Right lobe of liver (tissue), 6 donors: ENCODE results near the gene ARPC1B. TPM values are rescaled to one million over a fixed set of nuclear protein-coding genes. Genes with fewer than 3 reads are reported as not detected.
A peak's percentile ranks its signal among the peaks of the same experiment; 100 is the strongest.

Source experiments
- ATAC-seq, 4 donors: fragments of 200-7000 bp; cut with Tn5 transposase; one replicate each; pipeline ENCODE4 v1.9.1; 2020; ENCODE audit warnings: mild to moderate bottlenecking in 4 of 4, moderate library complexity in 4 of 4
- DNase-seq, 3 donors: peaks; one replicate each; pipeline ENCODE4 v3.0.0-alpha.2; 2020
- H3K27ac ChIP-seq, 3 donors: fragments of 200-600 bp; one replicate each; pipeline ENCODE4 v1.8.0; 2022
- H3K27me3 ChIP-seq, 2 donors: fragments of 200-600 bp; one replicate each; pipeline ENCODE4 v1.8.0; 2022
- H3K36me3 ChIP-seq, 4 donors: fragments of 200-600 bp; sonication (generic) in 1 of 4; one replicate each; pipeline versions ENCODE4 v1.5.1 to v1.8.0; 2017 to 2022; ENCODE audit warnings: control low read depth in 1 of 4
- H3K4me1 ChIP-seq, 4 donors: fragments of 200-600 bp; sonication (generic) in 1 of 4; one replicate each; pipeline versions ENCODE4 v1.5.1 to v1.8.0; 2017 to 2022; ENCODE audit warnings: control low read depth in 1 of 4
- H3K4me3 ChIP-seq, 3 donors: fragments of 200-600 bp; one replicate each; pipeline ENCODE4 v1.8.0; 2022
- H3K9me3 ChIP-seq, 4 donors: fragments of 200-600 bp; sonication (generic) in 1 of 4; one replicate each; pipeline versions ENCODE4 v1.5.1 to v1.8.0; 2017 to 2022; ENCODE audit warnings: control low read depth in 1 of 4
- CTCF ChIP-seq, 4 donors: fragments of 200-600 bp in 3 of 4; fragments of 450-650 bp in 1 of 4; IDR thresholded peaks; one replicate each; pipeline versions ENCODE4 v1.5.1 to v1.8.0; 2016 to 2022; ENCODE audit warnings: antibody characterized with exemption in 4 of 4, mild to moderate bottlenecking in 2 of 4
- POLR2A ChIP-seq: fragments of 450-650 bp; IDR thresholded peaks from one replicate; pipeline ENCODE4 v1.6.1; 2017; ENCODE audit warnings: antibody characterized with exemption, mild to moderate bottlenecking
- WGBS: methylation state at CpG from one replicate; pipeline ENCODE4 v1.1.6; 2018; ENCODE audit warnings: low coverage, low lambda C conversion rate; ENCODE audit not compliant: insufficient coverage; ENCODE audit errors: missing lambda C conversion rate; 5-methylcytosine and 5-hydroxymethylcytosine counted together
- intact Hi-C, 2 donors: fragments of 100-400 bp; cut with DNase I; formaldehyde crosslinking; loops; one replicate each; pipeline versions ENCODE4 v1.11.2 to v1.14.1; 2022
- total RNA-seq, 6 experiments: library from RNA; depleted of rRNA in 2 of 6; stranded (reverse); fragments of >200 nt in 2 of 6; fragmentation: NEBNext Ultra II Directional in 3 of 6; extraction: Animal tissue kit (Norgen Biotek cat#: 25700) in 3 of 6; gene quantifications; one replicate each; pipeline versions ENCODE4 v1.1.0 to v1.2.4, GENCODE V29; 2016 to 2023
- donor health status: DM: no; HTN: yes; CAD: no.
- donor health status: DM: no; HTN: no; CAD: no.
- donor health status: DM: no; HTN: no; CAD: no.
- donor health status: DM: no; HTN: yes; CAD: no.
- donor health status: DM: no; HTN: yes; CAD: no.

The ARPC1B gene
- total RNA-seq, 6 experiments from 2014 or later: 24.4 to 197 (median 52.7) TPM

- H3K27ac ChIP-seq: no peak overlapping the region
- H3K9me3 ChIP-seq: no peaks in the 10 kb centered on the region
- H3K4me3 ChIP-seq: no peak overlapping the region
- 94% methylated on average over 3 of the region's 3 CpGs for WGBS
- DNase-seq: no peak
- no peak for TF ChIP-seq POLR2A
- TF ChIP-seq CTCF (IDR thresholded peaks at IDR 0.05): no peak
- H3K27me3 ChIP-seq: no peaks in the 10 kb centered on the region
- peaks cover 4 to 83% (median 29%) of the 10 kb centered on the region in 4 donors for H3K36me3 ChIP-seq
- intact Hi-C loops: no loop called here
- H3K4me1 ChIP-seq: no peaks in the 10 kb centered on the region
- no peak for ATAC-seq
These were observed 11.7 kb upstream of the ARPC1B start for GRCh38 chr7:99362801-99363200.

- ATAC-seq: no peak
- no peak overlapping the region for H3K4me3 ChIP-seq
- no peaks in the 10 kb centered on the region for H3K9me3 ChIP-seq
- no peak overlapping the region for H3K27ac ChIP-seq
- 91% methylated on average over 5 of the region's 5 CpGs for WGBS
- no peaks in the 10 kb centered on the region for H3K4me1 ChIP-seq
- no peak for DNase-seq
- H3K27me3 ChIP-seq: no peaks in the 10 kb centered on the region
- peaks cover 4 to 78% (median 26%) of the 10 kb centered on the region in 4 donors for H3K36me3 ChIP-seq
- TF ChIP-seq CTCF (IDR thresholded peaks at IDR 0.05) (no peak), POLR2A (no peak)
- intact Hi-C loops: no loop called here
These were observed 11.2 kb upstream of the ARPC1B start for GRCh38 chr7:99363286-99363685.

- intact Hi-C loops: no loop called here
- Histone ChIP-seq H3K4me1 (no peaks in the 10 kb centered on the region), H3K9me3 (no peaks in the 10 kb centered on the region), H3K27ac (no peak overlapping the region), H3K4me3 (no peak overlapping the region), H3K27me3 (no peaks in the 10 kb centered on the region), H3K36me3 (peaks cover 0 to 58% (median 12%) of the 10 kb centered on the region in 4 donors)
- ATAC-seq (peak; percentile 91 to 93 (median 92)), DNase-seq (peak; percentile 66 to 72 (median 72))
- TF ChIP-seq CTCF (IDR thresholded peaks at IDR 0.05): peak; percentile 41 to 69 (median 62)
- TF ChIP-seq POLR2A: no peak
- 76% methylated on average over 17 of the region's 17 CpGs for WGBS
These were observed 9.0 kb upstream of the ARPC1B start for GRCh38 chr7:99365318-99366141.

GRCh38 chr7:99366646-99367045 lies 7.9 kb upstream of the ARPC1B start:
- DNase-seq: no peak
- H3K36me3 ChIP-seq: peaks cover 0 to 49% (median 12%) of the 10 kb centered on the region in 4 donors

More at GRCh38 chr7:99366646-99367045, 7.9 kb upstream of the ARPC1B start:
- Histone ChIP-seq H3K9me3 (no peaks in the 10 kb centered on the region), H3K27ac (no peak overlapping the region), H3K27me3 (no peaks in the 10 kb centered on the region), H3K4me1 (no peaks in the 10 kb centered on the region), H3K4me3 (no peak overlapping the region)
- intact Hi-C loops: no loop called here
- 86% methylated on average over 2 of the region's 11 CpGs for WGBS
- no peak for ATAC-seq
- TF ChIP-seq POLR2A (no peak), CTCF (IDR thresholded peaks at IDR 0.05) (no peak)
